GM12875 (cell line): ENCODE data around the gene SART1.
A peak's percentile ranks its signal among the peaks of the same experiment; 100 is the strongest.

Experiments used
- H3K4me3 ChIP-seq: one replicate; pipeline ENCODE4 v1.5.1; 2011; ENCODE audit warnings: low read depth, low read length, control low read depth
- CTCF ChIP-seq: IDR thresholded peaks from 2 replicates; pipeline ENCODE4 v1.5.1; 2011; ENCODE audit warnings: low read depth, mild to moderate bottlenecking, control low read depth, inconsistent platforms, low read length, moderate library complexity, borderline replicate concordance; ENCODE audit not compliant: insufficient read depth

Gene SART1

GRCh38 chr11:65961267-65962140, at the start of gene SART1:
Gene SART1, plus strand, starts transcription at chr11:65961734. Its CDS starts 47 bp downstream, at chr11:65961781.
- no peak for TF ChIP-seq CTCF
- peak within 1 kb of the TSS; percentile 99 for H3K4me3 ChIP-seq

- H3K4me3 ChIP-seq = no peak overlapping the region
- TF ChIP-seq CTCF = no peak
Measured at GRCh38 chr11:65912845-65913244, 48.7 kb upstream of the SART1 start.

- TF ChIP-seq CTCF = no peak
- H3K4me3 ChIP-seq = no peak overlapping the region
Measured at GRCh38 chr11:65915101-65915820, 46.3 kb upstream of the SART1 start.

- no peak overlapping the region for H3K4me3 ChIP-seq
- TF ChIP-seq CTCF = no peak
Measured at GRCh38 chr11:65915821-65916251, 45.7 kb upstream of the SART1 start.

GRCh38 chr11:65916391-65916790, 45.1 kb upstream of the SART1 start:
- TF ChIP-seq CTCF = no peak
- no peak overlapping the region for H3K4me3 ChIP-seq

GRCh38 chr11:65917077-65917433, 44.5 kb upstream of the SART1 start:
- no peak for TF ChIP-seq CTCF
- H3K4me3 ChIP-seq = no peak overlapping the region
